NCI-H2029 treated with DMSO at 0.1 percent for 48 hours (cell line): ENCODE measurements around the gene CCDC110.
A peak's percentile ranks its signal among the peaks of the same experiment; 100 is the strongest.

Experiments used
- DNase-seq: peaks from one replicate; lab custom pipeline; 2025; lab: John Stamatoyannopoulos, UW

CCDC110 gene

DNA sequence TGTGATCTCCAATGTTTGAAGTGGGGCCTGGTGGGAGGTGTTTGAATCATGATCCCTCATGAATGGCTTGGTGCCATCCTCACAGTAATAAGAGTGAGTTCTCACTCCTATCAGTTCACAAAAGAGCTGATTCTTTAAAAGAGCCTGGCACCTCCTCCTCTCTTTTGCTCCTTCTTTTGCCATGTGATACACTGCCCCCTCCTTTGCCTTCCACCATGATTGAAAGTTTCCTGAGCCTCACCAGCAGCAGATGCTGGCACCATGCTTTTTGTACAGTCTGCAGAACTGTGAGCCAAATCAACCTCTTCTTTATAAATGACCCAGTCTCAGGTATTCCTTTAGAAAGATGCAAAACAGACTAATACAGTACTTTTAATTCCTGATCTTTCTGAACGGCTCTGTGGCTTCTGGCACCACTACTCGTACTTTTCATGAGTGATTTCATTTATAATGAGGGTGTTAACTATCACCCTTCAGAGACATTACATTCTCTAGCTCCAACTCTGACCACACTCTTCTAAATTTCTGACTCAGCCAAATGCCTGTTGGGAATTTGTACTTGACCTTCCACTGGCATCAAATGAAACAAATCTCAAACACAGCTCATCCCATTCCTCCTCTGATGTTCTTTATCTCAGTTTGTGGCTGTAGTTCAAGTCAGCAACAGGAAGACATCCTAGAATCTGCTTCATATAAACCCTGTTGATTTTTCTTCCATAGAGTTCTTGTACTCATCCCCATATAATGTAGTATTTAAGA is 50.0 kb downstream of the CCDC110 start:
- DNase-seq: no peak

DNA sequence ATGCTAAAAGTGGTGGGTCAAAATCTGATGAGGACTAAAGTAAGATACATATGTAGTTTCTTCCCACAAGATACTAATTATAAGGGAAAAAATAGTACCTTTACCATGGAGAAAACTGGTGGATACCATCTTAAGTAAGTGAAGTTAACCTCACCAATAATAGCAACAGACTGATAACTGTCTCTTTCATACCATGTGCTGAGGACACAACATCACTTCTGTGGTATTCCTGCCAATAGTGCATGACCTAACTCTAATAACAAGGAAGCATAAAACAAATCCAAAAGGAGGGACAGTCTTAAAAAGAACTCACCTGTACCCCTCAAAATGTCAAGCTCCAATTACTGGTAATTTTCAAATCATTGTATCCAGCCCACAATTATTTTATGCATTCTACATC is 54.6 kb downstream of the CCDC110 start:
- DNase-seq: no peak

DNA sequence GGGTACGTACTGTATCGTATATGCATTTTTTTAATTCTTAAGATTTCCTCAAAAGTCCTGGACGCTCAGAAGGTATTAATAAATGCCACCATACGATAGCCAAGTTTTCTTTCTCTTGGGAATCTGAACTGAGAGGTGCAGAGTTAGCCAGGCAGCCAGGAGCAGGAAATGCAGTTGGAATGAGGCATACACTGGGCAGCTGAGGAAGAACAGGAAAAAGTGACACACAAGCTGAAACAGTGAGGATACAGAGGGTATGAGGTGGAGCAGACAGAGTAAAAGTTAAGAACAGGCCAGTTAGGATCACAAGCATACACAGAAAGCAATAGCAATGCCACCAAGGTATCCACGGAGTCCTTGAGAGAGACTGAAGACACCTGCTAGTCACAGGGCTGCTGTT is 59.1 kb downstream of the CCDC110 start:
- DNase-seq: no peak

DNA sequence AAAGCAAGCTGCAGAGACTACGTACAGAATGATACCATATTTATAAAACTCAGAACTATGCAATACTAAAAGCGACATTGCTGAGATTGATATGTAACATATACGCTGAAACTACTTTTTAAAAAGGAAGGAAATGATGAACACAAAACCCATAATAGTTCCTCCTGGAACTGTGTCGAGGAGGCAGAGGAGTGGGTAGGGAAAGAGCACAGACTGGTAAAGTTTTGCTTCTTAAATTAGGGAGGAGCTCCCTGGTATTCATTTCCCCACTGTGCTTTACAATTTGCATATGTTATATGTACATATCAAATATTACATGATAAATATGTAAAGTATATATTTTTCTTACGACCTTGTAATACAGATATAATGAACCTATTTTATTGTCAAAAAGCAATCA is 59.7 kb downstream of the CCDC110 start:
- DNase-seq: no peak

DNA sequence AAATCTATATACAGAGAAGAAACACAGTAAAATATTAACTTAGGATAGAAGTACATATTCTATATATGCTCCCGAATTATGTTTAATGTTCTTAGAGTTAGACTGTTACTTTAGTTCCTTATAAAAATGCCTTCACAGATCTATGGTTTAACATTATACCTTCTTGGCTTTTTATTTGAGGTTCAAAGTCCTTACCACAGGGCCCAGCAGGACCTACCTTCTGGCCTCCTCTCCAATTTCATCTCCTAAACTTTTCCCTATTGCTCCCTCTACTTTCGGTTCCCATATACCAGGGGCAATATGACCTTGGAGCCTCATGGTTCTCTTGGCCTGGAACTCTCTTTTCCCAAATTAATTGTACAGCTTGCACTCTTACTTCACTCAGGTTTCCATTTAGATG is 63.1 kb downstream of the CCDC110 start:
- DNase-seq: no peak

GRCh38 chr4:185405296-185405999 is 66.1 kb downstream of the CCDC110 start:
- DNase-seq: no peak

DNA sequence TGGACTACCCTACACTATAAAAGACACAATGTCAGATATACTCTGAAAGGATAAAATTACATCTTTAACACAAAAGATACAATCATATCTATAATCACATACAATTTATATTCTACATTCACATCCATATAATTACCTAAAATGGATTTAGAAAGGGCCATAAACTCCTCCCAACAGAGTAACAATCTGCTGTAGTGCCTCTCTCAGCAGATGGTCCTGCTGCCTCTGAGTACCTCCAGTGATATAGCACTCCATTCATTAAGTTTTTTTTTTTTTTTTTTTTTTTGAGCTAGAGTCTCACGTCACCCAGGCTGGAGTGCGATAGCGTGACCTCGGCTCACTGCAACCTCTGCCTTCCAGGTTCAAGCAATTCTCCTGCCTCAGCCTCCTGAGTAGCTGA is 67.5 kb downstream of the CCDC110 start:
- no peak for DNase-seq

DNA sequence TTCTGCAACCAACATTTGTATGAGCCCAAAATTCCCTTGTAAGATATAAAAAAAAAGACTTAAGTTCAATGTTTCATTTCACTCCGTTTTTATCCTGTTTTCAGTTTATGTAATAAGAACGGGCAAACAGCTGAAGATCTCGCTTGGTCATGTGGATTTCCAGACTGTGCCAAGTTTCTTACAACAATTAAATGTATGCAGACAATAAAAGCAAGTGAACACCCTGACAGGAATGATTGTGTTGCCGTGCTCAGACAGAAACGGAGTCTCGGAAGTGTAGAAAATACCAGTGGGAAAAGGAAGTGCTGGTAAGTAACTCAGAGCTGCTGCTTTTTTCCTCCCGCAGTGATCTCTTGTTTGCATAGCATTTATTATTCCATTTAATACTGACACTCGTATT is 72.1 kb downstream of the CCDC110 start:
- DNase-seq: no peak

DNA sequence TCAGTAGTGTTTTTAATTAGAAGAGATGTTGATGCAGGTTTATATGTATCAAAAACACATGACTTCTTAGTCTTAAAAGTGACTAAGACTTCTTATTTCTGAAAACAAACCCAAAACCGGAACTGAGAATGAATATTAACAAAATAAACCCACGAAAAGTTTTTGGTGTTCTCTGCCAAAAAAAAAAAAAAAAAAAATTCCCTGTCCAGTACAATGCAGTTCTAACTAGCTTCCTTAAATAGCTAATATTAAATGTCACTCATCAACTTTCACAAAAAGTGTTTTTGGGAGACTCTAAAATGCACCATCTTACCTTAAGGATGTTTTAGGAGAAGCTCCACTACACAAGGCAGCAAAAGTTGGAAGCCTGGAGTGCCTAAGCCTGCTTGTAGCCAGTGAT is 72.9 kb downstream of the CCDC110 start:
- no peak for DNase-seq

DNA sequence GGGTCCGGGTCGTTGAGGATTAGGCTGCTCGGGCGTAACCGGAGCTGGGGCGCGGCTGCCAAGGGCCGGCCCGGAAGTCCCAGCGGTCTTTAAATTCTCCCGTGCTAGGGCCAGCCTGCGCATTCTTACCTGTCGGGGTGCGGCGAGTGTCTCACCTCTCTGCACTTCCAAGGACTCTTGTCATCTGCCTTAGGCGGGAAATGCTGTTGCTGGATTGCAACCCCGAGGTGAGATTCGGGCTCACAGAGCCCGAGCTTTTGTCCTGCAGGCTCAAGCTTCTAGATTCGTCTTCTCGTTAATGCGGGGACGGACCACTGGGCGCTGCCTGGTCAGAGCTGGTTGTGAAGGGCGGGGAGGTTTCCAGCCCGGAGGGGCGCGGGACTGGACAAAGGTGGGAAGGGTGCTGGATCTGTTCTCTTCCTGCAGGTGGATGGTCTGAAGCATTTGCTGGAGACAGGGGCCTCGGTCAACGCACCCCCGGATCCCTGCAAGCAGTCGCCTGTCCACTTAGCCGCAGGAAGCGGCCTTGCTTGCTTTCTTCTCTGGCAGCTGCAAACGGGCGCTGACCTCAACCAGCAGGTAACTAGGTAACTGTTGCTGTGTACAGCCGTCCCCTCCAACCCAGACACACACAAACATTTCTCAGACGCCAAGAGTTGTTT is 74.7 kb downstream of the CCDC110 start, which contains the start of gene ANKRD37:
Gene ANKRD37 (plus strand): TSS at position 118 of the 662 bp plus-strand sequence. CDS start 83 bp downstream, at position 201.
- peak; percentile 51 for DNase-seq

DNA sequence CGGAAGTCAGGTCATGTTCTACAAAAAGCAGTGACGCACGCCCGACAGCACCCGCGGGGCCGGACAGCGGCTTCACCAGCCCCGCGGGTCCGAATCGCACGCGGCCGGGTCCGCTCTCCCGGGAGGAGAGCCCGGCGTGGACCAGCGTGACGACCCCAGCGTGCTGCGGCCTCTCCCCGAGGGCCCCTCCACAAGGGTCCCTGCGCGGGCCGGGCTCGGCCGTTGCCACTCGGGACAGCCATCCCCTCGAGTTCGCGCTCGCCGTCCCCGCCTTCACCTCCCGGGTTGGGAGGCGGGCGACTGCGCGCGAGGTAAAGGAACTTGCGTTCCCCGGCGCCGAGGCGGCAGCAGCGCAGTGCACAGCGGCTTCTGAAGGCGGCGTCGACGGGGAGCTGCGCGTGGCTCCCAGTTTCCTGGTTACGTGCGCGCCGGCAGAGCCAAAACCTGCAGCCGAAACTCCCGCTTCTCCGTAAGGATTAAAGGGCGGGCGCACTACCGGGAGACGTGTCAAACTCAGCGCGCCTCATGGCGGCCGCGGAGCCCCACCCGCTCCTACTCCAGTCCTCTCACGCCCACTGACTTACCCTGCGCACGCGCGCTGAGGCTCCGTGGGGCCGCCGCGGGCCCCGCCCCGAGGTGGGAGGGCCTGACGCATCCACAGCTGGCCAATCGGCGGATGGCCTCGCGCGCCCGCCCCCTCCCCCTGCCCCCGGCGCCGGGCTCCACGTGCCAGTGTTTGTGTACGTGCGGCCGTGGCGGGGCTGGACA is 75.4 kb downstream of the CCDC110 start:
- peak; percentile 80 for DNase-seq

GRCh38 chr4:185395238-185395955 is 76.1 kb downstream of the CCDC110 start, which contains the start of gene LRP2BP:
Gene LRP2BP (minus strand): TSS chr4:185395924. CDS start chr4:185378186, 17,738 bp downstream.
- peak; percentile 55 for DNase-seq
